ENCODE measurements around the gene CNTNAP2.

Gene CNTNAP2

DNA sequence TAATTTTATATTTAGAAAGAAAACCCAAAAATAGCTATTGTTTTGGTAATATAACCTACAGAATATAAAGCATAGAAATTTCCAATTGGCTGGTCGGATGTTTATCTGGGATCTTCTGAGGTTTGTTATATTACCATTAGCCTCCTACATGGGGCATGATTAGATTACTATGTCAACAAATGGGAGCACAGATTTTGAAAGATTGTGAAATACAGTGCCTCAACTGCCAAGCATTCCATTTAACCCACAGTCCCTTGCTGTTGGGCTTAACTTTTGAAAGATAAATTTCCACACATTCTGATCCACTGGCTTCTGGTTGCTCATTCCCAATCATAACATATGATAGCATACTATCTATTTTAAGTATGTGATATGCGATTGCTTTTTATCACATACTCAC, 2018.5 kb downstream of the CNTNAP2 start:
- DNase-seq, result no peak

DNA sequence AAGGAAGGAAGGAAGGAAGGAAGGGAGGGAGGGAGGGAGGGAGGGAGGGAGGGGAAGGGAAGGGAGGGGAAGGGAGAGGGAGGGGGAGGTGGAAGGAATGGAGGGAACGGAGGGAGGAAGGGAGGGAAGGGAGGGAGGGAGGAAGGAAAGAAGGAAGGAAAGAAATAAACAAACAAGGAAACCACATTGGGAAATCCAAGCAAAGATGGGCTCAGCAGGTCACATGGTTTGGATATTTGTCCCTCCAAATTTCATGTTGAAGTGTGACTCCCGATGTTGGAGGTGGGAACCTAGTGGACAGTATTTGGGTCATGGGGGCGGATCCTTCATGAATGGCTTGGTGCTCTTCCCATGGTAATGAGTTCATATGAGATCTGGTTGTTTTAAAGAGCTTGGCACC, 2019.4 kb downstream of the CNTNAP2 start:
- DNase-seq, result no peak

DNA sequence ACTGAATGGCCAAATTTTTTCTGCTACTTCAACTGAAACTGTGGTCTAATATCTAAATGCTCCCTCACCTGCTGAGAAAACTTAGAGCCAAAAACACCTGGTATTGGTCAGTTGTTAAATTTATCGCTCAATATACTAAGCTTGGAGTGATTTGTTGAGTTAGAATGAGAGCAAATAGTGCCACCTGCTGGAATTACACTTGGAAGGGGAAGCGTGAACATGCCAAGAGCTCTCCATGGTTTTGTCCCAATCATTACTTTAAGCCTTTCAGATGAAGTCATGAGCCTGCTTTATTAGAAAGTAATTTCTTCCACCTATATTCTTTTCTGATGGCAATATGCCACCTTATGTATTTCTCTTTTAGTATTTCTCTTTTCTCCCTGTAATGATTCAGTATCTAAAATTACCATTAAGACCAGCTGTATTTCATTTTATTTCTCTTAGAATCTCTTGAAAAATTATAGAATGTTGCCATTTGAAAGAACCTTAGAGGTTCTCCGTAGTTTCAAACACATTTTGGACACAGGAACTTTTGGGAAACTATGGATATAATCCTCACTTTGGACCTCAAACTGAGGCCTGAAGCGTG, 2026.2 kb downstream of the CNTNAP2 start:
- DNase-seq, result no peak

DNA sequence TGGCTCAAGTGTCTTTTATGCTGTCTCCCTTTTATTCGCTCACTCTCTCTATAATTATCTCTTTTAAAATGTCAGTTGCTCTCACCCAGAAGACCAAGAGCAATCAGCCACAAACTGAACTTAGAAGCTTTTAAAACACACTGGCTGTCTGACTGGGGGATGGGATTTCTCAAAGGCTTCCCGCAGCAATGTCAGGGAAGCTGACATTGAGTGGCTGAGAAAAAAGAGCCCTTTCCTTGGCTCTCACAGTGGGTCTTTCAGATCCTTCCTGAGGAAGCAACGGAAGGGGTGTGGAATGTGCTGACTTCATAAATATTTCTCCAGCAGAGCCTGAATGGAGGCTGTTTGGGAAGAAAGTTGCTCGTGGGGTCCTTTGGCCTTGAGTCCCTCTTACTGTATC, 2028.2 kb downstream of the CNTNAP2 start:
- DNase-seq, result no peak

DNA sequence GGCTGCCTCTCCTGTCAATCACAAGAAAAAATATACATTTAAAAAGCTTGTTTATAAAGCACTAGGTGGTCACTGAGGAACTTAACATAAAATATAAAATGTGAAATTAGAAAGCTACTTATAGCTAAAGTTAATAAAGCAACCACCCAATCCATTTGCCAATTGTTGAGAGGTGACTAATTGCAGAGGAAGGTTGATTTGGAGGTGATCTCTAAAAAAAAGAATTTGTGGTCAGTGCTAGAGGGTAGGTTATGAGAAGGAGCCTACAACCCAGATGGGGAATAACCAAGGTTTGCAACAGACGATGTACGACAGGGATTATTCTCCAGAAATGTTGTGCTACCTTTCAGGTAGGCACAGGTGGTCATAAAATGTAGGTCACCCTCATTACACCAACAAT, 2029.7 kb downstream of the CNTNAP2 start:
- DNase-seq, result no peak

DNA sequence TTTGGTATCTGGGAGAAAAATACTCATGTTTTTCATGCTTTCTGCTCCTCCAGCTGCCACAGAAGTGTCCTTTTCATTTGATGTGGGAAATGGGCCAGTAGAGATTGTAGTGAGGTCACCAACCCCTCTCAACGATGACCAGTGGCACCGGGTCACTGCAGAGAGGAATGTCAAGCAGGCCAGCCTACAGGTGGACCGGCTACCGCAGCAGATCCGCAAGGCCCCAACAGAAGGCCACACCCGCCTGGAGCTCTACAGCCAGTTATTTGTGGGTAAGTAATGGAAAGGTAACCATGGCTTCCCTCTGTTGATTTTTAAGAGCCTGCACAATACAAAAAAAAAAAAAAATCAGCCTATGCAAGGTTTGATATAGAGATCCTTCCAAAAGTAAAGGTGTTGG, 2030.8 kb downstream of the CNTNAP2 start:
- no peak for DNase-seq

DNA sequence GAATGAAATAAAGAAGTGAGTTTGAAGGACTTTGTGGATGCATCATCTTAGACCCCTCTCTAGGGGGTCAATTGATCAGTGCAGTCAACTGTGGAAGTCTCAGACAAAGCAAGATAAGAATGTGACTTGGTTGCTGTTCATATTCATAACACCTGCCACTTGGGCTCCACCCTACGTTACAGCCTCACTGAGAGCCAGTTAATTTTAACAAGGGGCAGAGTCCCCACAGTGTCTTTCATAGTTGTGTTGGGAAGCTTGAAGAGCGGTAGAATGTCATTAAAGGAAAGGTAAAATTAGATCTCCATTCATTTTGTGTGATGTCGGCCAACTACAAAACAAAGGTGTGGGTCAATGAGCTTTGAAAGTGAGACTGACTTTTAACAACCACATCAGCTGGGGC, 2031.9 kb downstream of the CNTNAP2 start:
- no peak for DNase-seq

DNA sequence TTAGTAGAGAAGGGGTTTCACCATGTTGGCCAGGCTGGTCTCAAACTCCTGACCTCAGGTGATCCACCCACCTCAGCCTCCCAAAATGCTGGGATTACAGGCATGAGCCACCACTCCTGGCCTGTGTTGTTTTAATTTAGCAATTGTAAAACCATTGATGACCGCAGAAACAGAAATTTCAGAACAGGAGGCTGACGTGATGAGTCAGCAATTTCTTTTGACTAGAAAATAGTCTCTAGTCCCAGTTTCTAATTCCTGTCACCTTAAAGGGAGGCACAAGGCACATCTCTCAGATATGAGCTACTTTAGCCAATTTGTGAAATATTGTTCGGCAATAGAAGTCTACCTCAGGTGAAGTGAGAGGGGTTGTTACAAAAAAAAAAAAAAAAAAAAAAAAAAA, 2033.1 kb downstream of the CNTNAP2 start:
- DNase-seq, result no peak

DNA sequence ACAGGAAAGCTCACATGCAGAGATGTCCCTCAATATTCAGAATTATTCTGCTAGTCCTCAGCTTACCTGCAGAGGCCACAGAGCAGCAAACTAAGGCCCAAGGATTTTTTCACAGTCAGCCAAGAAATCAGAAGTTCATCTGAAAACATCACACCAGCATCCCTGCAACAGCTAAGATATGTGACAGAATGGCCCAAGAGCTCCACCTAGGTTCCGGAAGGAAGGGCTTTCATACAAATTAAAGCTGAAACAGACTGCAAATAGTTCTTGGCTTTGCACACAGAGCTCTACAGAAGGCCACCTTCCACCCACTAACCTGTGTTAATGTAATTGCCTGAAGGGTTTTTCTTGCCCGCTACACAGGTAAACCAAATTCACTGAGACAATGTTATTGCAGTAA, 2035.2 kb downstream of the CNTNAP2 start:
- no peak for DNase-seq

DNA sequence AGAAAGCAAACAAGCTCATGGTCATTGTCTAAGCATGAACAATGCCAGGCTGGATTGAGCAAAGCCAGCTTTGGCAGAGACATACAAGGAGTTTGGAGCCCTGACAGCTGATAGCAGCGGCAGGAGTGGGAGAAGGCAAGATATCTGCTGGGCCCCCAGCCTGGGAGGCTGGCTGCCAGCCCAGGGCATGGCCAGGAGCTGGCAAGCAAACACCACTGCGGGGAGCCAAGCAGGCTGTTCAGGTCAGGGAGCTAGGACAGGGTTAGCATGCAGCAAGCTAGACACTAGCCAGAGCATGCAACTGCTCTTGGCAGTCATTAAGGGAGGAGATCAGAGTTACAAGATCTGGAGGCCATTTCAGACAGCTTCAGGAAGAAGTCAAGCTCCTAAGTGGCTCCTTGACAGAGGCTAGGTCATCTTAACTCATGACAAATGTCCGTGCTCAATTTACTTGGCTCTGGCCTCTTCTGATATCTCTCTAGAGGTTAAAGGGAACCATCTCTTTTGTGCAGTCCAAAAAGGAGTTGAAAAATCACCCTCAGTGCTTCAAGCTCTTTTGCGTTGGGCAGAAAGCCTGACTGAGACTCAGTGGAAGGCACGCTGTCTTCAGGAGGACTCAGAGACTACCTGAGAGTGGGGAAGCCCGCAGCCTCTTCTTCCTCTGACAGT, 2037.1 kb downstream of the CNTNAP2 start:
- no peak for DNase-seq

DNA sequence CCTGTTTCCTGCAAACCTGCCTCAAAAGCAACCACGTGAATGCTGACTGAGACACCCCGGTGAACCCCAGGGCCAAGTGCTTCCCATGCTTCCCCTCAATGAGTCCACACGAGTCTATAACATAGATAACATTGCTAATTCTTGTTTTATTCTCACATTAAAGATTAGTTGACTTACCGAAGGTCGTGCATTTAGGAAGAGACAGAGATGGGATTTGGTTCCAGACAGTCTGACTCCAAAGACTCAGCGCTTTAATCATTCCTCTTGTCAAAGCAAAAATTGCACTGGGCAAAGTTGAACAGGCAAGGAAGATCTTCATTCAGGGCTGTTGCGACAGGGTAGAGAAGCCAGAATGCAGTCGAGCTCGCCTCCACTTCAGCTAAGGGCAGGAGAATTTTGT, 2038.4 kb downstream of the CNTNAP2 start:
- DNase-seq, result no peak

DNA sequence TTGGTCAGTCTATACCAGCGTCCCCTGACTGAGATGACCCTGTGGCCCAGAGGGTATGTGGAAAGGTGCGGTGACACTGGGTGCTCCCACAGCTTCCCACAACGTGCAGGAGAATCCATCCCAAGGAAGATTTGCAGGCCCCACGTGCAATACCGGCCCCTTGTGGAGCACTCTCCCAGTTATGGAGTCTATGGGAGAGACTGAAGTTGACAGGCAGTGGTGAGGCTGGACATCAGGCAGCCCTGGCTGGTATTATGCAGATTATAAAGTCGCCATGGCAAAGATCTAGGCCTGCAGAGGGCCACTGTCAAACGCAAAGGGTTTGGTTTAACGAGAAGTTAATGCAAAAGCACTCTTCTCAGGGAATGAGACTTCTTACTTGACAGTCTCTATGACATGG, 2039.2 kb downstream of the CNTNAP2 start:
- no peak for DNase-seq

DNA sequence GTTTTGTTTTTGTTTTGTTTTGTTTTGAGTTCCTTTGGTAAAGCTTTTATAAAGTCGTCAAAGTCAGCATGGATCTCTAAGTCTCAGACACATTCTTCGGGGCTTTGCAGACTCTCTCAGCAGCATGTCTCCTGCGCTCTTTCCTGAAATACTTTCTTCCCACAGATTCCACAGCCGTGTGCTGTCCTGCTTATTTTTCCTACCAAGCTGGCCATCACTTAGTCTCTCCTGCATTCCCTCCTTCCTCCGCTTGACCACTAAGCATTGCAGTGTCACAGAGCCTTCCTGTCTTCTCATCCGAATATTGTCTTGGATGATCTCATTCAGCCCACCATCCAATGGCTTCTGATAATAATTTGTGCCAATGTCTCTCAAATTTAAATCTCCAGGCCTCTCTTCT, 2039.6 kb downstream of the CNTNAP2 start:
- DNase-seq, result no peak

DNA sequence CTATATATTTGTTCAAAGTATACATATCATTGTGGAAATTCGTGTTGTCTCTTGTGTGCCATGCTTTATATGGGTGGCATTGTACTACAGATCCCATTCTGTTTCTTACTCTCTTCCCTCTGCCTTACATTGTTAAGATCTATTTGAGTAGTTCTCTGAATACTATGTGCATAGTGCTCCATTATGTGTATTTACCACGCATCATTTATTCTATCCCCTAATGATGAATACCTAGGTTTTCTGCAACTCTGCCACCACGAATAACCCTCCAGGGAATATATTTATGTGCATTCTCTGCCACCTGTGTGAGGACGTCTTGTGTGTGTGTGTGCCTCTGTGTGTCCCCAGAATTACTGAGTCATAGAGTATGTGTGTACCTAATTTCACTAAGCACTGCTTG, 2042.7 kb downstream of the CNTNAP2 start:
- no peak for DNase-seq

DNA sequence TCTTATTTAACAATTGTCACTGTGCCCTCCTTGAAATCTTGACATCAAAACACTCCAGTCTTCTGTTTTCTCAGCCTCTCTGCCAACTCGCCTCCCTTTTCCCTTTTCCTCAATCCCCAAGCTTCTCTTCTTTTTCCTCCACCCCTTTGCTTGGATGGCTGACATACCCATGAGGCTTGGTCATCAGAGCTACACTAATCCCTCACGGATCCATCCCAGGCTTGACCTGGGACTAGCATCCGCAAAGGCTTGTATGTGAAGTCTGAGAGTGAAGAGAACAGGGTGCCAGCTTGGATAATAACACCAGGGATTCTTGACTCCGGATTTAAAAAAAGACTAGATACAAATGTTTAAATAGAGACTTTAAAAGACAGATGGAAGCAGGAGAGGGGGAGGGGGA, 2045.2 kb downstream of the CNTNAP2 start:
- DNase-seq, result no peak

DNA sequence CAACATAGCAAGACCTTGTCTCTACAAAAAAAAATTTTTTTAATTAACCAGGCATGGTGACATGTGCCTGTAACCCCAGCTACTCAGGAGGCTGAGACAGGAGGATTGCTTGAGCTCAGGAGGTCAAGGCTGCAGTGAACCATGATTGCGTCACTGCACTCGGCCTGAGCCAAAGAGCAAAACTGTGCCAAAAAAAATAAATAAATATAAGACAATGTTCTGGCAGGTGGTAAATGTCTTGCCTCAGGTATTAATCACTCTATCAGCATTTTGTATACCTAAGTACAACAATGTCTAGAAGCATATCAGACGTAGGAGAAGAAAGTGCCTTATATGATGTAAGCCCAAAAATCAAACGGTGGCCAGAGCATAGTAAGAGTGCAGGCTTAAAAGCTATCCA, 2046.2 kb downstream of the CNTNAP2 start:
- no peak for DNase-seq

DNA sequence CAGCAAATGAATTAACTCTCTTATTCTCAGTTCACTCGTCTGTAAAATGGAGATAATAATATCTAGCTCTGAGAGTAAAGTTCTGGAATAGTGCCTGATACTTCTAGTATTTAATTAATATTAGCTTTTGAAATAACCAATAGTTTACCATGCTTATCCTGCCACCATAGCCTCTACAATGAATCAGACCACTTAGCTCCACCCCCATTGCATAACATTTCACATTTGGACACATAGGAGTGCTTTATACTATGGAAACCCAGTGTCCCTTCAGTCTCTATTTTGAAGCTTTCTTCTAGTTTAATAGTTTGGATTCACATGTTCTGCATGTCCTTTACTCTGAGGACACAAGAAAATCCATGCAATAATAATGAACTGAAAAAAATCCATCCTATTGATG, 2046.6 kb downstream of the CNTNAP2 start:
- no peak for DNase-seq

DNA sequence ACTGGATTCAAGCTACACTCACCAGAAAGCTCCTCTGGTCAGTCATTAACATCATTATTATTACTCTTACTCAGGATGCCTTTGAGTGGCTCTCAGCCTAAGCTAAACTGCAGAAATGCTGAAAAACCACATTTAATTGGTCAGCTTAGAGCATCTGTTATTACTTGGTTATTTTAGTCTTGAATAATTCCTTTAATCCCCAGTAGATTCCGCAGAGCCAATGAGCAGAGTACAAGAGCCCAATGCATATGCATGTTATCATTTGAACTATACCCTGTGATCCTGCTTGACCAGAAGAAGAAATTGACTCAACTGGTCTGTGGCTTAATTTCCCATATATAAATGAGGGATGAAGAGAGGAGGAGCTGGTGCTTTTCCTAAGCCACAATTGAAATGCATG, 2056.3 kb downstream of the CNTNAP2 start:
- no peak for DNase-seq

DNA sequence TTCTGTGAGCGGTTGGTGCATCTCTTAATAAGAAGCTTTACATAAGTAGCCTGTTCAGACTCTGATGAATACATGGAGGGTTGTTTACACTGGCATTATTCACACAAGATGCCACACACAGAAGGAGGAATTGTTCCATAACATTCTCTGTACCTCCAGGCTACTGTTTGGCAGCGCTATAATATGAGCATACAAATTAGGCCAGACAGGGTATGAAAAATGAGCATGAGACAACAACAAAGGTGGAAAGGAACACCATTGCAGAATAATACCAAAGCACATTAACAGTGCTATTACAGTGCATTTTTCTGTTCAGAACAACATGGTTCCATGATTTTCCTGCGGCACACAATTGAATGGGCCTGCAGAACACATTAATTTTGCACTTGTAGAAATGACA, 2056.8 kb downstream of the CNTNAP2 start:
- DNase-seq, result peak; percentile 55

DNA sequence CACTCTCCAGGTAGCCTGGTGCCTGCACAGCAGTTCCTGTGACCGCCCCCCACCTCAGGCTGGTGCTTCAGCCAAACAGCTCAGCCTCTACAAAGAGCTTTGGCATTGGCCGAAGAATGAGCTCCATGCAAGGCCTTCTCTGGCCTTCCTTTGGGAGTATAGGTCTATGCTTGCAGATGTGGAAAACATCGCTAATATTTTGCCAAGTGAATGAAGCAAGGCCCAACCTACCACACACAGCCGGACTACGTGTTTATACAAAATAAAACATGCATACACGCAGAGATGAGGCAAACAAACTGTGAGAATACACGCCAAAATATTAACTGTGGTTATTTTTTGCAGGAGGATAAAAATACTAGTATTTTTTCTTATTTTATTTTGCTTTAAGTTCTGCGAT, 2057.8 kb downstream of the CNTNAP2 start:
- DNase-seq, result no peak

DNA sequence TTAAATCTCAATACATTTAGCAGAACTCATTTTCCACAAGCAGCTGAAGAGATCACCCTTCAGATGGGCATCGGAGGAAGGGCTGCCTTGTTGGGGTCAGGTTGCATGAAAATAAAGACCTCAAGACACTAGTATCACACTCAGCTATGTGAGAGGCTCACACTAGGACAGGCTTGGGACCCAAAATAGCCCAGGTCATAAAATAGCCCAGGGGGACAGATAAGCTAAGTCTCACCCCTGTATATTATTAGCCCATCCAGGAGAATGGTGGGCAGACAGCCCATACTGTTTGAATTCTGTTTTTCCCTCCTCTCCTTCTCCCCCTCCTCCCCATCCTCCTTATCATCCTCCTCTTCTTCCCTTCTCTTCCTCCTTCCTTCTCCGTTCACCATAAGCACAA, 2058.9 kb downstream of the CNTNAP2 start:
- DNase-seq, result no peak

DNA sequence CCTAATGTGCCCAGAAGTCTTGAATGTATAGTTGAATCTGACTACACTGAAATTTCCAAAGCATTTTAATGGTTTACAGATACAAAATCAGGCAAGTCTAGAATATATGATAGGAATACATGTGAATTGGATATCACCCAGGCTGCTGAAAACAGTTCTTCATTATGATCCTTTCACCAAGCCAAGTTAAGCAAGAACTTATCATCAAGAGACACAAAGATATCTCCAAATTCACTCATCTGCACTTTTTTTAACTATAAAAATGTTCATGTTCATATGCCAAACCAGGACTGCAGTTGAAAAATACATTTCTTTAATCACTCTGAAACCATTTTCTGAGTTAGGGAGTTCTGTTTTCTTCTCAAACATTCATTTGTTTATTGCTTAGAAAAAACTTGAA, 2061.4 kb downstream of the CNTNAP2 start:
- no peak for DNase-seq

DNA sequence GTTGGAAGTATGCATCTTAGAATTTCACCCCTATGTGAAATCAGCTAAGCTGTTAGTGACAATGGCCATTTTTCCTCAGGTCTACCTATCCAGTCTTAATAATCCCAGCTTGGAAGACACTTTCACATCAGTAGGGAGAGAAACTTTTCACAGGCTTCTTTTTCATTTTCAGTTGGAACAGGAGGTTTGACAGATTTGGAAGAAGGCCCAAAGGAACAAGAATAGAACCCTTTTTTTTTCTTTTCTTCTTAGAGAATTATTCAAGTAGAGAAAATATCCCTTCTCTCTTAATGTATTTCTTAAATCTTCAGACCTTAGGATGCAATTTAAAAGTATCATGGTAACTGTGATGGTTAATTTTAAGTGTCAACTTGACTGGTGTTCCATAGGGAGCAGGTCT, 2063.5 kb downstream of the CNTNAP2 start:
- no peak for DNase-seq

DNA sequence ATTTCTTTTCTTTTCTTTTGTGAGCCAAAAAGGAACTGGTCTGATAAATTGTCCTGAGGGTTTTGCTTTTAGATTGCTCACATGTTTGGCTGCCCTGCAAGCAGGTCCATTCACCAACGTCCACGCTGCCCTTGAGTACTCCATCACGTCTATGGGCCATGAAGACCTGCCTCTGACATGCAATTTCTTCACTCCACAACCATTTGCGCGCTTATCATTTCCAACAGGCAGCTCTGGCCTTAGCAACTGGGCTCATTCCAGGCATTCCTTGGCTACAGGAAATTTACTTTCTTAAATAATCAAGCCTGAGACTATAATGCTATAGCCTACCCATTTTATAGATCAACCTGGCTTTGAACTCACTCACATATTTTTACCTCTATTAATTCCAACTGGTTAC, 2065.7 kb downstream of the CNTNAP2 start:
- DNase-seq, result no peak

DNA sequence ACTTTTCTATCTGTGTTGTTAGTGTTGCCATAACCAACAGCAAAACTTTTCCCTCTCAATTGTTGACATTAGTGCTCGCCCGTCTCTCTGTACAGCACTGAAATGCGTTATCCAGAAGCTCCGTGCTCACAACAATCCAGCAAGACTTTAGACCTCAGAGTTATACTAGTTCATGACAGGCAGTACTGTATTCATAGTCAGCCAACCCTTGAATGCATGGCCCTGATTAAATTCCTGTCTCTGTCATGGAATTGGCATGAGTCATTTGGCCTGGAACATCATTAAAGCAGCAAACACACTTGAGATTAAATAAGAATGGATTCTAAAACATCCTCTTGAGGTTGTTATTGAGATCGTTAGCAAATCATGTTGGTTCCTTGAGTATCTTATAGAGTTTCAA, 2068.4 kb downstream of the CNTNAP2 start:
- DNase-seq, result no peak
